NCI-H226 (cell line): ENCODE measurements around the gene SLC26A3.

ENCODE experiments used
- DNase-seq: peaks from one replicate; pipeline ENCODE4 v3.0.0-alpha.2; 2015

SLC26A3 gene

GRCh38 chr7:107815254-107815882 lies 12.3 kb upstream of the SLC26A3 start:
- no peak for DNase-seq

- no peak for DNase-seq
Observed at GRCh38 chr7:107813524-107813923, 10.5 kb upstream of the SLC26A3 start.

GRCh38 chr7:107811934-107812333 lies 8.9 kb upstream of the SLC26A3 start:
- no peak for DNase-seq

GRCh38 chr7:107810626-107811025 lies 7.6 kb upstream of the SLC26A3 start:
- DNase-seq, result no peak

GRCh38 chr7:107809179-107809578 lies 6.2 kb upstream of the SLC26A3 start:
- no peak for DNase-seq

GRCh38 chr7:107799647-107800264 lies 3.3 kb downstream of the SLC26A3 start:
- no peak for DNase-seq

GRCh38 chr7:107792364-107792763 lies 10.7 kb downstream of the SLC26A3 start:
- no peak for DNase-seq

- DNase-seq, result no peak
Observed at GRCh38 chr7:107789647-107790046, 13.4 kb downstream of the SLC26A3 start.

- no peak for DNase-seq
Observed at GRCh38 chr7:107788662-107789061, 14.4 kb downstream of the SLC26A3 start.

- DNase-seq, result no peak
Observed at GRCh38 chr7:107788216-107788615, 14.8 kb downstream of the SLC26A3 start.

- DNase-seq, result no peak
Observed at GRCh38 chr7:107785926-107786325, 17.1 kb downstream of the SLC26A3 start.

- no peak for DNase-seq
Observed at GRCh38 chr7:107785170-107785569, 17.9 kb downstream of the SLC26A3 start.

GRCh38 chr7:107783648-107784047 lies 19.4 kb downstream of the SLC26A3 start:
- no peak for DNase-seq

GRCh38 chr7:107782374-107782773 lies 20.6 kb downstream of the SLC26A3 start:
- no peak for DNase-seq

GRCh38 chr7:107779647-107780099 lies 23.4 kb downstream of the SLC26A3 start:
- no peak for DNase-seq

- no peak for DNase-seq
Observed at GRCh38 chr7:107778283-107778682, 24.7 kb downstream of the SLC26A3 start.

- DNase-seq, result no peak
Observed at GRCh38 chr7:107777702-107778101, 25.3 kb downstream of the SLC26A3 start.

GRCh38 chr7:107773027-107773426 lies 30.0 kb downstream of the SLC26A3 start:
- DNase-seq, result no peak

GRCh38 chr7:107768263-107768662 lies 34.8 kb downstream of the SLC26A3 start:
- DNase-seq, result no peak

GRCh38 chr7:107767391-107767790 lies 35.6 kb downstream of the SLC26A3 start:
- DNase-seq, result no peak

GRCh38 chr7:107758667-107759066 lies 44.4 kb downstream of the SLC26A3 start:
- DNase-seq, result no peak

GRCh38 chr7:107754642-107755041 lies 48.4 kb downstream of the SLC26A3 start:
- DNase-seq, result no peak

GRCh38 chr7:107751113-107751512 lies 51.9 kb downstream of the SLC26A3 start:
- no peak for DNase-seq

GRCh38 chr7:107746006-107746405 lies 57.0 kb downstream of the SLC26A3 start:
- no peak for DNase-seq

GRCh38 chr7:107744345-107744750 lies 58.7 kb downstream of the SLC26A3 start:
- DNase-seq, result no peak
